OCI-LY1 (cell line): ENCODE data around the gene CSNK1D.
A peak's percentile ranks its signal among the peaks of the same experiment; 100 is the strongest.

Experiments
- H2AFZ ChIP-seq: fragments of 200-600 bp; sonication (generic), shearing (Covaris generic); 2 replicates; pipeline ENCODE4 v1.6.0; 2014; ENCODE audit warnings: antibody characterized with exemption, mild to moderate bottlenecking, low read length
- H3F3A ChIP-seq: fragments of 200-600 bp; sonication (generic), shearing (Covaris generic); 2 replicates; pipeline ENCODE4 v1.6.0; 2014; ENCODE audit warnings: mild to moderate bottlenecking, antibody characterized with exemption, low read length, moderate library complexity; ENCODE audit not compliant: insufficient read depth
- H3K27ac ChIP-seq: fragments of 200-600 bp; sonication (generic); 2 replicates; pipeline ENCODE4 v1.5.1; 2014; ENCODE audit warnings: low read length, mixed run types, mild to moderate bottlenecking, low read depth; ENCODE audit not compliant: poor library complexity, severe bottlenecking
- H3K27me3 ChIP-seq: fragments of 200-600 bp; sonication (generic); 2 replicates; pipeline ENCODE4 v1.6.0; 2014; ENCODE audit warnings: antibody characterized with exemption, mild to moderate bottlenecking, low read length, moderate library complexity; ENCODE audit not compliant: insufficient read depth
- H3K36me3 ChIP-seq: fragments of 200-600 bp; sonication (generic); 2 replicates; pipeline ENCODE4 v1.6.1; 2014; ENCODE audit warnings: mild to moderate bottlenecking, antibody characterized with exemption, low read length, moderate library complexity, mixed read lengths; ENCODE audit not compliant: insufficient read depth
- H3K4me1 ChIP-seq: fragments of 200-600 bp; sonication (generic); 2 replicates; pipeline ENCODE4 v1.5.1; 2014; ENCODE audit warnings: mild to moderate bottlenecking, low read length, moderate library complexity; ENCODE audit not compliant: insufficient read depth, severe bottlenecking
- H3K4me2 ChIP-seq: fragments of 200-600 bp; sonication (generic), shearing (Covaris generic); 2 replicates; pipeline ENCODE4 v1.6.1; 2014; ENCODE audit warnings: low read length
- H3K4me3 ChIP-seq: fragments of 200-600 bp; sonication (generic); 2 replicates; pipeline ENCODE4 v1.5.1; 2014; ENCODE audit warnings: low read length, low read depth, mild to moderate bottlenecking, mixed read lengths; ENCODE audit not compliant: poor library complexity, severe bottlenecking
- H3K79me2 ChIP-seq: fragments of 200-600 bp; shearing (Covaris generic); 2 replicates; pipeline ENCODE4 v1.6.1; 2016; ENCODE audit warnings: mixed run types, low read length, mixed read lengths; ENCODE audit not compliant: insufficient read depth
- H3K9ac ChIP-seq: fragments of 200-600 bp; sonication (generic), shearing (Covaris generic); 2 replicates; pipeline ENCODE4 v1.6.1; 2014; ENCODE audit warnings: mild to moderate bottlenecking, low read length, mixed read lengths
- H3K9me2 ChIP-seq: fragments of 200-600 bp; sonication (generic), shearing (Covaris generic); 2 replicates; pipeline ENCODE4 v1.6.1; 2014; ENCODE audit warnings: low read depth, mild to moderate bottlenecking, low read length, mixed read lengths
- H3K9me3 ChIP-seq: fragments of 200-600 bp; shearing (Covaris generic); 2 replicates; pipeline ENCODE4 v1.6.1; 2014; ENCODE audit warnings: low read length, mixed read lengths
- H4K20me1 ChIP-seq: fragments of 200-600 bp; sonication (generic), shearing (Covaris generic); 2 replicates; pipeline ENCODE4 v1.6.0; 2016; ENCODE audit warnings: mild to moderate bottlenecking, low read length; ENCODE audit not compliant: insufficient read depth
- EZH2 ChIP-seq: fragments of 200-600 bp; sonication (generic), shearing (Covaris generic); IDR thresholded peaks from 2 replicates; pipeline ENCODE4 v1.8.0; 2017; ENCODE audit warnings: borderline replicate concordance, mixed run types, mild to moderate bottlenecking, antibody characterized with exemption, low read length, moderate library complexity, mixed read lengths
- TF ChIP-seq, protein P1 (sequence below): fragments of 200-600 bp; sonication (generic), shearing (Covaris generic); IDR thresholded peaks from 2 replicates; pipeline ENCODE4 v1.5.1; 2017; ENCODE audit warnings: mild to moderate bottlenecking, antibody characterized with exemption, low read length, moderate library complexity, mixed read lengths

The CSNK1D gene

DNA sequence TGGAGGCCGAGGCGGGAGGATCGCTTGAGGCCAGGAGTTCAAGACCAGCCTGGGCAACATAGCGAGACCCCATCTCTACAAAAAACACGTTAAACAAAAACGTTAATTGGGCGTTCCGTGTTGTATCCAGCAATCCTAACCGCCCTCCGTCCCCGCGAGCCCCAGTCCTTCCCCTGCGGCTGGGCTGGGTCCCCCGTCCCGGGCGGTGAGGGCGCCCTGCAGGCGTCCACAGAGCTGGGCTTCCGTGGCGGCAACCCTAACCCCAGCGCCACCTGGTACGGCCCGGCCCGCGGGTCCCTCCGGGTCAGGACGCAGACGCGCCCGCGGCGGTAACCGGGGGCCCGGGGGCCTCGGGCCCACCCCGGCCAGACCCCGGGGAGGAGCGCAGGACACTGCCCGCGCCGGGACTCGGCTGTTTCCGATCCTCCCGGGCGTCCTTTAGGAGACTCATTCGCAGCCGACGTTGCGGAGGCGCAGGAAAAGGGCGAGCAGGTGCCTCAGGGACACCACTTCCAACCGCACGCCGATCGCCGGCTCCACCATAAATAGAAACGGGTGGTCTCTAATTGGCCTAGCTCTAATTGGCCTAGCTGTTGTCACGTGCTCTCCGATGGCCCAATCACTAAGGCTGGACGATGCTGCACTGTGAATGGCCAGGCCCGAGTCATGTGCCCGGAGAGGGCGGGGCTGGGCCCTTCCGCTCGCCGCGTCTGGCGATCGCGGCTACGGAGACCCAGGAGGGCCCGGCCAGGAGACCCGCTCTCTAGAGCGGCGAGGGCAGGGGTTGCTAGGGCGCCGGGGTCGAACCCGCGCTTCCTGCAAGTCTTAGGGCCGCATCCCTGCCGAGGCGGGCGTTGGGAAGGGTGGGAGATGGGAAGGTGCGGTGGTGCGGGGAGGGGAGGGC is 19.0 kb upstream of the CSNK1D start:
- Histone ChIP-seq H3K27me3 (peaks cover 5% of the 10 kb centered on the region; the same call in 1 of the 2 replicates), H3K4me2 (peak overlapping the region; percentile 68), H3K9me3 (peaks cover 2% of the 10 kb centered on the region; the same call in 1 of the 2 replicates), H3F3A (peaks cover 4% of the 10 kb centered on the region), H3K79me2 (no peaks in the 10 kb centered on the region), H3K9ac (peak overlapping the region; percentile 85), H3K4me3 (peak overlapping the region; percentile 78), H3K36me3 (no peaks in the 10 kb centered on the region; the same call in 1 of the 2 replicates), H4K20me1 (no peaks in the 10 kb centered on the region), H3K27ac (peak overlapping the region; percentile 10), H3K4me1 (peaks cover 18% of the 10 kb centered on the region), H3K9me2 (no peaks in the 10 kb centered on the region), H2AFZ (no peak overlapping the region)
- TF ChIP-seq, protein P1, sequence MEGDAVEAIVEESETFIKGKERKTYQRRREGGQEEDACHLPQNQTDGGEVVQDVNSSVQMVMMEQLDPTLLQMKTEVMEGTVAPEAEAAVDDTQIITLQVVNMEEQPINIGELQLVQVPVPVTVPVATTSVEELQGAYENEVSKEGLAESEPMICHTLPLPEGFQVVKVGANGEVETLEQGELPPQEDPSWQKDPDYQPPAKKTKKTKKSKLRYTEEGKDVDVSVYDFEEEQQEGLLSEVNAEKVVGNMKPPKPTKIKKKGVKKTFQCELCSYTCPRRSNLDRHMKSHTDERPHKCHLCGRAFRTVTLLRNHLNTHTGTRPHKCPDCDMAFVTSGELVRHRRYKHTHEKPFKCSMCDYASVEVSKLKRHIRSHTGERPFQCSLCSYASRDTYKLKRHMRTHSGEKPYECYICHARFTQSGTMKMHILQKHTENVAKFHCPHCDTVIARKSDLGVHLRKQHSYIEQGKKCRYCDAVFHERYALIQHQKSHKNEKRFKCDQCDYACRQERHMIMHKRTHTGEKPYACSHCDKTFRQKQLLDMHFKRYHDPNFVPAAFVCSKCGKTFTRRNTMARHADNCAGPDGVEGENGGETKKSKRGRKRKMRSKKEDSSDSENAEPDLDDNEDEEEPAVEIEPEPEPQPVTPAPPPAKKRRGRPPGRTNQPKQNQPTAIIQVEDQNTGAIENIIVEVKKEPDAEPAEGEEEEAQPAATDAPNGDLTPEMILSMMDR = no peak
- TF ChIP-seq EZH2 = no peak

DNA sequence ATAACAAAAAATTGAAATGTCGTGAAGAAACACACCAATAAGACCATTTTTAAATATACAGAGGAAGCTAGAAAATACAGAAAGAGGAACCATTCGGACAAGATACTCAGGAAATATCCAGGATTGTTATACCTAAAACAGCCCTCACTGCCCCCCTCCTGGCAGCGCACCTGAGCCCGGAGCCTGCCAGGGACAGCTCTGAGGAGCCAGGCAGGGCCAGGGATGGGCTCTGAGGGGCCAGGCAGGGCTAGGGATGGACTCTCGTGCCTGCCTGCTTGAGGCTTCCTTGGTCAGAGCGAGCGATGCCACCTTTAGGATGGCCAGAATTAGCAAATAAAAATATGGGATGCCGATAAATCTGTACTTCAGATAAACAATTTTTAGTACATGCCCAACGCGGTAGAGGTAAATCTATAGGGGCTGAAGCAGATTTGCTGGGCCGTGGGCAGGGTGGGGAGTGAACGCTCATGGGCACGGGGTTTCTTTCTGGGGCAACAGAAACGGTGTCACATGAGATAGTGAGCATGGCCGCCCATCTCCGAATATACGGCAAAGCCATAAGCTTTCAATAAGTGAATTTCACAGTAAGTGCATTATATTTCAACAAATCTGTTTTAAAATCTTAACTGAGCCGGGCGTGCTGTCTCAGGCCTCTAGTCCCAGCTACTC is 18.2 kb upstream of the CSNK1D start:
- Histone ChIP-seq H3K9me3 (peaks cover 10% of the 10 kb centered on the region), H3K79me2 (no peaks in the 10 kb centered on the region), H3F3A (peaks cover 4% of the 10 kb centered on the region), H3K27me3 (peaks cover 13% of the 10 kb centered on the region; the same call in 1 of the 2 replicates), H3K36me3 (no peaks in the 10 kb centered on the region; the same call in 1 of the 2 replicates), H3K4me2 (peak overlapping the region; percentile 68), H4K20me1 (no peaks in the 10 kb centered on the region), H3K4me1 (peaks cover 10% of the 10 kb centered on the region), H2AFZ (no peak overlapping the region), H3K9me2 (no peaks in the 10 kb centered on the region), H3K27ac (no peak overlapping the region), H3K4me3 (peak overlapping the region; percentile 78), H3K9ac (peak overlapping the region; percentile 85)
- no peak for TF ChIP-seq EZH2
- TF ChIP-seq, protein P1 = no peak

DNA sequence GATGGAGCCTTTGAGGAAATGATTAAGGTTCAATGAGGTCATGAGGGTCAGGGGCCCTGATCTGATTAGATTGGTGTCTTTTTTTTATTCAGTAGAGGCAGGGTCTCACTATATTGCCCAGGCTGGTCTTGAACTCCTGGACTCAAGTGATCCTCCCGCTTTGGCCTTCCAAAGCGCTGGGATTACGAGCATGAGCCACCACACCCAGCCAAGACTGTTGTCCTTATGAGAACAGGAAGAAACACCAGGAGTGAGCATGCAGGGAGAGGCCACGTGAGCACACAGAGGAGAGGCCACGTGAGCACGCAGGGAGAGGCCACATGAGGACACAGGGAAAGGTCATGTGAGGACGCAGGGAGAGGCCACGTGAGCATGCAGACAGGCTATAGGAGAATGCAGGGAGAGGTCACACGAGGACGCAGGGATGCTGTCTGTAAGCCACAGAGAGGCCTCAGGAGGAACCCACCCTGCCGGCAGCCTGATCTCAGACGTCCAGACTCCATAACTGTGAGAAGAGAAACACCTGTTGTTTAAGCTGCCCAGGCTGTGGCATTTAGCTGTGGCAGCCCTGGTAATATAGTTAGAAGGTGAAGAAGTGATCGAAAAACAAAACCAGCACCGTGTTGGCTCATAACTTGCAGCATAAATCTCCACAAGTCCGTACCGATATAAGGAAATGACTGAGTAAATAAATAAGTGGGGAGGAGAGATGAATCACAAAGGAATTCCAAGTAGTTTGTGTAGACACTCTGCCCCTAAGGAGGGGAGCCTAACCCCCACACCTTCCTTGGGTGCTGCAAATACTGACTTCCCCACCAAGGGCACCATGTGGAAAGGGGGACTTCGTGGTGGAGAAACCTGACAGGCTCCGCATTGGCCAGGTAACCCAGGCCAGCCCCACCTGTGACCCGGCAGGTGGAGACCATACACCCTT is 14.6 kb upstream of the CSNK1D start:
- Histone ChIP-seq H3K27ac (no peak overlapping the region), H3K27me3 (peaks cover 13% of the 10 kb centered on the region; the same call in 1 of the 2 replicates), H3K4me3 (no peak overlapping the region), H2AFZ (no peak overlapping the region), H4K20me1 (no peaks in the 10 kb centered on the region), H3K4me1 (peaks cover 7% of the 10 kb centered on the region), H3K4me2 (no peak overlapping the region), H3K9ac (no peak overlapping the region), H3K9me2 (no peaks in the 10 kb centered on the region), H3K79me2 (no peaks in the 10 kb centered on the region), H3K36me3 (no peaks in the 10 kb centered on the region; the same call in 1 of the 2 replicates), H3F3A (no peaks in the 10 kb centered on the region), H3K9me3 (peaks cover 10% of the 10 kb centered on the region)
- TF ChIP-seq, protein P1 = no peak
- TF ChIP-seq EZH2 = no peak
